OCI-LY7 (cell line): ENCODE data around the gene SLC66A3. TPM values are rescaled to one million over a fixed set of nuclear protein-coding genes. Genes with fewer than 3 reads are reported as not detected.

Experiments
- BruUV-seq: library from RNA; stranded (reverse); fragments of 400-500 nt; replicated peaks from 2 replicates; lab custom pipeline; 2021; lab: Mats Ljungman, UMichigan
- CTCF ChIA-PET: fragments of 300-600 bp; sonication (Branson Sonifier 250); formaldehyde crosslinking; loops from one replicate; lab custom pipeline; 2022; ENCODE audit warnings: antibody characterized with exemption; ENCODE audit not compliant: unreplicated experiment; lab: Charles Lee
- POLR2A ChIA-PET: fragments of 300-600 bp; sonication (Branson Sonifier 250); formaldehyde crosslinking; loops from one replicate; lab custom pipeline; 2022; ENCODE audit warnings: antibody characterized with exemption; lab: Charles Lee
- DNase-seq: peaks from one replicate; pipeline ENCODE4 v3.0.0-alpha.2; 2015; ENCODE audit warnings: low spot score
- H2AFZ ChIP-seq: fragments of 200-600 bp; sonication (generic), shearing (Covaris generic); 2 replicates; pipeline ENCODE4 v1.6.1; 2014; ENCODE audit warnings: mild to moderate bottlenecking, antibody characterized with exemption, low read length, moderate library complexity
- H3K27ac ChIP-seq: fragments of 200-600 bp; sonication (generic); 2 replicates; pipeline ENCODE4 v1.5.1; 2014; ENCODE audit warnings: mixed run types, low read depth, mild to moderate bottlenecking, moderate library complexity, low read length, inconsistent platforms; ENCODE audit not compliant: poor library complexity, severe bottlenecking
- H3K36me3 ChIP-seq: fragments of 200-600 bp; sonication (generic); 2 replicates; pipeline ENCODE4 v1.6.1; 2014; ENCODE audit warnings: mild to moderate bottlenecking, antibody characterized with exemption, low read length, moderate library complexity, mixed read lengths; ENCODE audit not compliant: insufficient read depth
- H3K4me1 ChIP-seq: fragments of 200-600 bp; sonication (generic); 2 replicates; pipeline ENCODE4 v1.5.1; 2014; ENCODE audit warnings: mild to moderate bottlenecking, low read length; ENCODE audit not compliant: insufficient read depth, poor library complexity, severe bottlenecking
- H3K4me2 ChIP-seq: fragments of 200-600 bp; sonication (generic); 2 replicates; pipeline ENCODE4 v1.6.1; 2014; ENCODE audit warnings: mild to moderate bottlenecking, low read length
- H3K4me3 ChIP-seq: fragments of 200-600 bp; sonication (generic); 2 replicates; pipeline ENCODE4 v1.5.1; 2014; ENCODE audit warnings: mild to moderate bottlenecking, low read depth, low read length; ENCODE audit not compliant: poor library complexity, severe bottlenecking
- H3K79me2 ChIP-seq: fragments of 200-600 bp; sonication (generic); 2 replicates; pipeline ENCODE4 v1.6.1; 2016; ENCODE audit warnings: low read depth, mild to moderate bottlenecking, low read length, moderate library complexity, mixed read lengths; ENCODE audit not compliant: insufficient read depth
- H3K9me2 ChIP-seq: fragments of 200-600 bp; sonication (generic); 2 replicates; pipeline ENCODE4 v1.6.1; 2016; ENCODE audit warnings: mild to moderate bottlenecking, low read length, mixed read lengths; ENCODE audit not compliant: insufficient read depth
- H3K9me3 ChIP-seq: fragments of 200-600 bp; sonication (generic); 2 replicates; pipeline ENCODE4 v1.6.1; 2014; ENCODE audit warnings: mild to moderate bottlenecking, mixed run types, low read length, mixed read lengths
- H4K20me1 ChIP-seq: fragments of 200-600 bp; sonication (generic); 2 replicates; pipeline ENCODE4 v1.6.1; 2014; ENCODE audit warnings: mild to moderate bottlenecking, antibody characterized with exemption, low read length, moderate library complexity, mixed read lengths; ENCODE audit not compliant: insufficient read depth
- EZH2phosphoT487 ChIP-seq: fragments of 200-600 bp; sonication (generic); IDR thresholded peaks from 2 replicates; pipeline ENCODE4 v1.6.1; 2018; ENCODE audit warnings: low read depth, borderline replicate concordance, mild to moderate bottlenecking, mixed run types, antibody characterized with exemption, low read length, moderate library complexity, mixed read lengths
- intact Hi-C: fragments of 100-400 bp; cut with micrococcal nuclease; formaldehyde crosslinking; loops from one replicate; pipeline ENCODE4 v1.10.0; 2022; ENCODE audit not compliant: unreplicated experiment
- total RNA-seq, 2 experiments: library from RNA; depleted of rRNA in 1 of 2; stranded (reverse); fragments of >200 nt in 1 of 2; shearing (Covaris generic) in 1 of 2; gene quantifications; 2 replicates each; pipeline ENCODE4 v1.2.3, GENCODE V29; 2014 to 2022
- TF ChIP-seq, protein P1 (sequence below): fragments of 200-600 bp; sonication (generic); conservative IDR thresholded peaks from 2 replicates; pipeline ENCODE4 v1.5.1; 2014; ENCODE audit warnings: mild to moderate bottlenecking, antibody characterized with exemption, low read length, moderate library complexity, mixed read lengths

SLC66A3 gene
- total RNA-seq, 2 experiments from 2014 or later: 6.0 to 10.0 TPM

DNA sequence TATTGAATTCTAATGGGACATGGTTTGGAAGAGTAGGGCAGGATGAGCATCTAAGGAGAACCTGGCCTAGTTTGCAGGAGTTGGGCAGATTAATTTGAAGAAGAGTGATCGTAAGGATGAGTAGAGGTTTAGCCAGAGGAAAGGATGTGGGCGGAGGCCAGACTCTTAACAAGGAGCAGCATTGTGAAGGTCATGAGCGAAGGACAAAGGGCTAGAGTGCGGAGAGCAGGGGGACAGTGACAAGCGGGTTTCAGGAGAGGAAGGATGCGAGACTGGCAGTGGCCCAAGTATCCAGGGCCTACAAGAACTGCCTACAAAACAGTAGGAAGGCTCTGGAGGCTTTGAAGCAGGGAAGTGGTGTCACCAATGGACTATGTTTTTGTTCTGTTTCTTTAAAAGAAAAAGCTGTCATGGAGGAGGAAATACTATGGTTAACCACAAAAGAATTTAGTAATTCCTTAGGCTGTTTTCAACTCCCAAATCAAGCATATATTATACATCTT, 20.1 kb downstream of the SLC66A3 start:
- intact Hi-C loops: no loop called here
- POLR2A ChIA-PET: interaction anchor here (1.2 kb wide), 1 partner anchor 13 kb away, joined by 4 read pairs; no protein-coding TSS in a partner anchor
- no TSS peak for BruUV-seq
- Histone ChIP-seq H3K4me3 (no peak overlapping the region), H3K9me3 (no peaks in the 10 kb centered on the region), H3K27ac (no peak overlapping the region), H4K20me1 (no peaks in the 10 kb centered on the region), H3K79me2 (no peaks in the 10 kb centered on the region), H3K4me1 (no peaks in the 10 kb centered on the region), H2AFZ (no peak overlapping the region), H3K36me3 (no peaks in the 10 kb centered on the region), H3K9me2 (no peaks in the 10 kb centered on the region), H3K4me2 (no peak overlapping the region)
- CTCF ChIA-PET: no interaction called here
- no peak for TF ChIP-seq EZH2phosphoT487
- TF ChIP-seq, protein P1, sequence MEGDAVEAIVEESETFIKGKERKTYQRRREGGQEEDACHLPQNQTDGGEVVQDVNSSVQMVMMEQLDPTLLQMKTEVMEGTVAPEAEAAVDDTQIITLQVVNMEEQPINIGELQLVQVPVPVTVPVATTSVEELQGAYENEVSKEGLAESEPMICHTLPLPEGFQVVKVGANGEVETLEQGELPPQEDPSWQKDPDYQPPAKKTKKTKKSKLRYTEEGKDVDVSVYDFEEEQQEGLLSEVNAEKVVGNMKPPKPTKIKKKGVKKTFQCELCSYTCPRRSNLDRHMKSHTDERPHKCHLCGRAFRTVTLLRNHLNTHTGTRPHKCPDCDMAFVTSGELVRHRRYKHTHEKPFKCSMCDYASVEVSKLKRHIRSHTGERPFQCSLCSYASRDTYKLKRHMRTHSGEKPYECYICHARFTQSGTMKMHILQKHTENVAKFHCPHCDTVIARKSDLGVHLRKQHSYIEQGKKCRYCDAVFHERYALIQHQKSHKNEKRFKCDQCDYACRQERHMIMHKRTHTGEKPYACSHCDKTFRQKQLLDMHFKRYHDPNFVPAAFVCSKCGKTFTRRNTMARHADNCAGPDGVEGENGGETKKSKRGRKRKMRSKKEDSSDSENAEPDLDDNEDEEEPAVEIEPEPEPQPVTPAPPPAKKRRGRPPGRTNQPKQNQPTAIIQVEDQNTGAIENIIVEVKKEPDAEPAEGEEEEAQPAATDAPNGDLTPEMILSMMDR: no peak
- DNase-seq: no peak

DNA sequence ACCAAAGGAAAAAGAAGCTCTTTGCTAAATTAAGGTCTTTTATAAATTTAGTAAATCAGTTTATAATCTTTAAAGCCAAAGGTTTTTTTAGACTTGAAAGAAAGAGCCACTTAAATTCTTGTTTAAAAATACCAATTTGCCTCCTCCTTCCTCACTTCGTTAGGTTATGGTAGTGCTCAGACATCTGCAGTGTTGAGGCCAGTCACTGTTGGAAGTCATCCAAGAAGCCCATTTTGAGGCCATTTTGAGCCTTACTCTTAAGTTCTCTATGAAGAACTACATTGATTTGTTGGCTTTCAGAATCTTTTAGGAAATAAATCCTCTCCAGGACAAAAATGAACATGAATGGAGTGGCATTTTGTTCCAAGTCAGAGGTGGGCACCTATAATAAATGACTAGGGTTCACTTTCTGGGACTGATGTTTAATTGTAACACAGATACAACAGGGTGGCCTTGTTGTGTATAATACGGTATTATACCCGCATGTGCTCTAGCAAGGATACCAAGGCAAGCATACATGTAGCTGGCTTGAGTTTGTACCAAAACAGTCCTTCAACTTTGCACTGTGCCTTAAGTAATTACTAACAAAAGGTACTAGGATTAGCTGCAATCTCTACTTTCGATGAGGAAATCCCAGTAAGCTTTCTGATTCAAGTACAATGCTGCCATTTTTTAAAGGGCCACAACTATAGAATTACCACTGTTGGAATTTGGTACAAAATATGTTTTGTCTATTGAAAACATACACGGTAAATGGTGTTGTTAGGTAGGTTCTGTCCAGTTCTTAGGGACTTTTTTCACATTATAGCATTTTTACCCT, 22.8 kb downstream of the SLC66A3 start:
- Histone ChIP-seq H3K4me2 (no peak overlapping the region), H3K4me1 (no peaks in the 10 kb centered on the region), H3K79me2 (no peaks in the 10 kb centered on the region), H4K20me1 (no peaks in the 10 kb centered on the region), H3K36me3 (peaks cover 3% of the 10 kb centered on the region; the same call in 1 of the 2 replicates), H3K9me2 (no peaks in the 10 kb centered on the region), H3K4me3 (no peak overlapping the region), H3K9me3 (no peaks in the 10 kb centered on the region), H3K27ac (no peak overlapping the region), H2AFZ (no peak overlapping the region)
- DNase-seq: no peak
- no peak for TF ChIP-seq EZH2phosphoT487
- intact Hi-C loops: no loop called here
- TSS peak; percentile 59 for BruUV-seq
- POLR2A ChIA-PET: interaction anchor here (0.7 to 1.2 kb wide), 4 partner anchors 9 to 432 kb away, joined by 3 to 5 read pairs (median 3); no protein-coding TSS in a partner anchor
- CTCF ChIA-PET: no interaction called here

DNA sequence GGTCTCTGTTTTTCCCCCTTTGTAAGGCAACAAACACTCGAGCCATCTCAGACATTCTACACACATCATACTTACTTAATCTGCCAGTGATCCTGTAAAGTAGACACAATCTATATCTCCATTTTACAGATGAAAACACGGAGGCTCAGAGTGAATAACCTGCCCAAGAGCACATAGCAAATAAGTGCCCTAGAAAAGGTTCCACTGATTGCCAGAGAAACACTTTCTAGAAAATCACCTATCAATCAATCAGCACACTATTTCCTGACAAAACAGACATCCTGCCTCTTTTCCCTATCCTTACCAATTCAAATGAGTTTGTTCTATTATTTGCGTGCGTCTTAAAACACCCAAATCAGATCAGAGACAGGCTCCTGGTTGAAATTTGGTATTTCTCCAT, 23.9 kb downstream of the SLC66A3 start:
- no peak for DNase-seq
- Histone ChIP-seq H3K9me3 (no peaks in the 10 kb centered on the region), H3K4me3 (no peak overlapping the region), H4K20me1 (no peaks in the 10 kb centered on the region), H2AFZ (no peak overlapping the region), H3K9me2 (no peaks in the 10 kb centered on the region), H3K79me2 (no peaks in the 10 kb centered on the region), H3K27ac (no peak overlapping the region), H3K36me3 (peaks cover 3% of the 10 kb centered on the region; the same call in 1 of the 2 replicates), H3K4me2 (no peak overlapping the region), H3K4me1 (no peaks in the 10 kb centered on the region)
- intact Hi-C loops: no loop called here
- CTCF ChIA-PET: no interaction called here
- BruUV-seq: no TSS peak
- TF ChIP-seq, protein P1: no peak
- TF ChIP-seq EZH2phosphoT487: no peak
- POLR2A ChIA-PET: no interaction called here
